Stimulated activated naive B cell treated with anti-CD40 and anti-IgM and Interleukin-4, amounts not matched to agents 10 μg/mL and 1 μg/mL and 100 μg/mL, for 72 hours (primary cell): ENCODE data around the gene TMEM178B.
A peak's percentile ranks its signal among the peaks of the same experiment; 100 is the strongest.

ENCODE experiments used
- ATAC-seq, 2 donors: fragments of 150-1000 bp; cut with Tn5 transposase; replicated peaks; 2 replicates each; pipeline ENCODE4 v1.10.0; 2021; ENCODE audit warnings: moderate library complexity in 1 of 2
- DNase-seq: peaks from one replicate; pipeline ENCODE4 v3.0.0; 2021
- H3K27ac Mint-ChIP-seq: one replicate; pipeline ENCODE4 v1.8.0; 2022; ENCODE audit warnings: mild to moderate bottlenecking, mixed read lengths
- H3K27me3 Mint-ChIP-seq, 2 donors: one replicate each; pipeline ENCODE4 v1.8.0; 2022; ENCODE audit warnings: mixed read lengths in 2 of 2
- H3K36me3 Mint-ChIP-seq, 2 donors: one replicate each; pipeline ENCODE4 v1.8.0; 2022; ENCODE audit warnings: mixed read lengths in 2 of 2, mild to moderate bottlenecking in 1 of 2
- H3K4me1 Mint-ChIP-seq, 2 donors: one replicate each; pipeline ENCODE4 v1.8.0; 2022; ENCODE audit warnings: mixed read lengths in 2 of 2, mild to moderate bottlenecking in 1 of 2
- H3K4me3 Mint-ChIP-seq, 2 donors: one replicate each; pipeline ENCODE4 v1.8.0; 2022; ENCODE audit warnings: mild to moderate bottlenecking in 2 of 2, mixed read lengths in 2 of 2, moderate library complexity in 1 of 2
- H3K9me3 Mint-ChIP-seq, 2 donors: one replicate each; pipeline ENCODE4 v1.8.0; 2022; ENCODE audit warnings: mixed read lengths in 2 of 2, mild to moderate bottlenecking in 1 of 2

Gene TMEM178B

DNA sequence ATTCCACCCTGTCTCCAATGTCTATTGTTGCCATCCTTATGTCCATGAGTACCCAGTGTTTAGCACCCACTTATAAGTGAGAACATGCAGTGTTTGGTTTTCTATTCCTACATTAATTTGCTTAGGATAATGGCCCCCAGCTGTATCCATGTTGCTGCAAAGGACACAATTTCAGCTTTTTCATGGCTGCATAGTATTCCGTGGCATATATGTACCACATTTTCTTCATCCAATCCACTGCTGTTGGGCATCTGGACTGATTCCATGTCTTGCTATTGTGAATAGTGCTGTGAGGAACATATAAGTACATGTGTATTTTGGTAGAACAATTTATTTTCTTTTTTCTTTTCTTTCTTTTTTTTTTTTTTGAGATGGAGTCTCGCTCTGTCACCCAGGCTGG lies 68.2 kb downstream of the TMEM178B start:
- Mint-ChIP-seq H3K27ac (no peak overlapping the region), H3K4me3 (no peak overlapping the region), H3K27me3 (peaks cover 3 to 10% of the 10 kb centered on the region in 2 donors), H3K4me1 (peaks cover 5 to 13% of the 10 kb centered on the region in 2 donors), H3K9me3 (peaks cover 0 to 10% of the 10 kb centered on the region in 2 donors), H3K36me3 (no peaks in the 10 kb centered on the region)
- no peak for DNase-seq
- ATAC-seq: no peak

- Mint-ChIP-seq H3K9me3 (peaks cover 0 to 10% of the 10 kb centered on the region in 2 donors), H3K4me3 (no peak overlapping the region)
- peak; percentile 87 to 91 for ATAC-seq
These were observed 71.2 kb downstream of the TMEM178B start for GRCh38 chr7:141144921-141145629.

DNA sequence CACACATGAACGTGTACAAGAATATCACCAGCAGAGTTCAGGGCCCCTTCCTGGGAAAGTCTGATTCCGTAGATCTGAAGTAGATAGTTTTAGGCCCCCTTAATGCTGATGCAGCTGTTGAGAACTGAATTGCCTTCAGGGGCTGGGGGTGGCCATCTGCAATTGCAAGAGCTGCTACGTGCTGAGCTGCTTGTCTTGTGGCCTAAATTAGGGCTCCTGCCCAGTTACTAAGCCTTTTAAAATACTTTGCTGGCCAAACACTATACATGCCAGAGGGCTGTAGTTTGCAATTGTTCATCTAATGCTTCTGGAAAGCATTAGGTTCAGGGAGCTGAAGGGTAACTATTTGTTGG lies 71.7 kb downstream of the TMEM178B start:
- Mint-ChIP-seq H3K27ac (no peak overlapping the region), H3K4me3 (no peak overlapping the region), H3K4me1 (peaks cover 5 to 13% of the 10 kb centered on the region in 2 donors), H3K36me3 (no peaks in the 10 kb centered on the region), H3K9me3 (peaks cover 0 to 10% of the 10 kb centered on the region in 2 donors), H3K27me3 (peaks cover 0 to 10% of the 10 kb centered on the region in 2 donors)
- ATAC-seq (no peak), DNase-seq (no peak)

More at GRCh38 chr7:141144921-141145629, 71.2 kb downstream of the TMEM178B start:
- H3K27me3 Mint-ChIP-seq: peaks cover under 1 to 10% of the 10 kb centered on the region in 2 donors
- peaks cover 5 to 13% of the 10 kb centered on the region in 2 donors for H3K4me1 Mint-ChIP-seq
- peak overlapping the region; percentile 66 for H3K27ac Mint-ChIP-seq
- H3K36me3 Mint-ChIP-seq: no peaks in the 10 kb centered on the region
- peak; percentile 13 for DNase-seq

DNA sequence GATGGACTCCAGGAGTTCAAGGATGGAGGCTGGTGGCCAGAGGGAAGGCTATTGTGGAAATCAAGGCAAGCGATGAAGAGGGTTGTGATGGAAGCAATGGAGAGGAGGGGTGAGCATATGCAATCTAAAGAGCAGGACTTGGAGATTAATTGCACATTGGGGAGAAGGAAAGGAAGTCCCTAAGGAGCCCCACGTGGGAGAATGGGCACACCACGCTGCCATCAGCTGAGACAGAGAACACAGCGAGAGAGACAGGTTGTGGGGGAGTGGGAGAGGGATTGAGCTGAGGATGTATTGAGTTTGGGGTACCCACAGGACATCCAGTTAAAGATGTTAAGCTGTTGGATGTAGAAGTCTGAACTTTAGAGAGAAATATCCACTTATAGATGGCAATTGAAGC lies 73.6 kb downstream of the TMEM178B start:
- H3K4me3 Mint-ChIP-seq: no peak overlapping the region
- no peak for ATAC-seq
- peaks cover 0 to 5% of the 10 kb centered on the region in 2 donors for H3K27me3 Mint-ChIP-seq
- no peaks in the 10 kb centered on the region for H3K36me3 Mint-ChIP-seq
- H3K9me3 Mint-ChIP-seq: peaks cover 0 to 8% of the 10 kb centered on the region in 2 donors
- DNase-seq: no peak
- no peak overlapping the region for H3K27ac Mint-ChIP-seq
- peaks cover 5 to 13% of the 10 kb centered on the region in 2 donors for H3K4me1 Mint-ChIP-seq

GRCh38 chr7:141150465-141150864 lies 76.6 kb downstream of the TMEM178B start:
- H3K4me1 Mint-ChIP-seq: peaks cover 0 to under 1% of the 10 kb centered on the region in 2 donors
- H3K27me3 Mint-ChIP-seq: peaks cover 0 to 6% of the 10 kb centered on the region in 2 donors
- DNase-seq (no peak), ATAC-seq (no peak)
- H3K36me3 Mint-ChIP-seq: no peaks in the 10 kb centered on the region
- H3K4me3 Mint-ChIP-seq: no peak overlapping the region
- no peaks in the 10 kb centered on the region for H3K9me3 Mint-ChIP-seq
- H3K27ac Mint-ChIP-seq: no peak overlapping the region

GRCh38 chr7:141151746-141152145 lies 77.9 kb downstream of the TMEM178B start:
- no peaks in the 10 kb centered on the region for H3K36me3 Mint-ChIP-seq
- no peak for ATAC-seq
- no peak overlapping the region for H3K27ac Mint-ChIP-seq
- H3K4me1 Mint-ChIP-seq: peaks cover 2% of the 10 kb centered on the region in 2 donors
- no peaks in the 10 kb centered on the region for H3K9me3 Mint-ChIP-seq
- peaks cover 0 to 6% of the 10 kb centered on the region in 2 donors for H3K27me3 Mint-ChIP-seq
- no peak overlapping the region for H3K4me3 Mint-ChIP-seq
- DNase-seq: no peak

- Mint-ChIP-seq H3K36me3 (no peaks in the 10 kb centered on the region), H3K4me3 (no peak overlapping the region), H3K27me3 (peaks cover 6% of the 10 kb centered on the region in 2 donors), H3K27ac (no peak overlapping the region), H3K9me3 (no peaks in the 10 kb centered on the region), H3K4me1 (peaks cover 9 to 12% of the 10 kb centered on the region in 2 donors)
- DNase-seq: no peak
- no peak for ATAC-seq
These were observed 79.4 kb downstream of the TMEM178B start for GRCh38 chr7:141153231-141153630.

DNA sequence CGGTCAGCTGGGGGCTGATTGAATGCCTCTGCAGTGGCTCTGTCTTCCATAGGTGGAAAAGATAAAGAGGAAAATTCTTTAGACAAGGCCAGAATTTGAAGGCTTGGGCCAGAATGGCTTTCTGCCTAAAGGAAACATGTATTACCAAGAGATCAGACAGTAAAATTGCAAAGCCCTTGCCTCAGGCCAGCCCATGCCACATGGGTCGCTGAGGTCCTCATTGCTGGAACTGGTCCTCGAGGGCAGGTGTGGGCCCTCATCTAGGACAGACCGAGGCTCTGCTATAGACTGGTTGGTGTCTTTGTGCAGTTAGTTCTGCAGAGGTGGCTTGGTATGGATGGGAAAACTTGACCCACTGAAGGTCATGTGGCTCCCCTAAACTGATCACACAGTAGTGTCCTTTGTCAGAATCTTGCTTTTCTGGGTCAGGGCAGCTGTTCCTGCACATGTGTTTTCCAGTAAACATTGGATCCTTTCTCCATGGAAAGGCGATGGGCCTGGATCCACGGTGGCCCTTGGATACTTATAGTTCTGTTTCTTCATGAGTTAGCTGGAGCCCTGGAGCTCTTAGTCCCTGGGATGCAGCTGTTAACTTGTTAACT lies 80.4 kb downstream of the TMEM178B start:
- Mint-ChIP-seq H3K36me3 (no peaks in the 10 kb centered on the region), H3K27me3 (peaks cover 6% of the 10 kb centered on the region in 2 donors), H3K27ac (no peak overlapping the region), H3K9me3 (no peaks in the 10 kb centered on the region), H3K4me1 (peaks cover 9 to 12% of the 10 kb centered on the region in 2 donors), H3K4me3 (no peak overlapping the region)
- DNase-seq (no peak), ATAC-seq (no peak)

- H3K4me3 Mint-ChIP-seq: no peak overlapping the region
- DNase-seq (no peak), ATAC-seq (no peak)
- H3K4me1 Mint-ChIP-seq: peaks cover 9 to 12% of the 10 kb centered on the region in 2 donors
- H3K27me3 Mint-ChIP-seq: peaks cover 6 to 10% of the 10 kb centered on the region in 2 donors
- H3K9me3 Mint-ChIP-seq: no peaks in the 10 kb centered on the region
- no peaks in the 10 kb centered on the region for H3K36me3 Mint-ChIP-seq
- no peak overlapping the region for H3K27ac Mint-ChIP-seq
These were observed 82.5 kb downstream of the TMEM178B start for GRCh38 chr7:141156407-141156806.

DNA sequence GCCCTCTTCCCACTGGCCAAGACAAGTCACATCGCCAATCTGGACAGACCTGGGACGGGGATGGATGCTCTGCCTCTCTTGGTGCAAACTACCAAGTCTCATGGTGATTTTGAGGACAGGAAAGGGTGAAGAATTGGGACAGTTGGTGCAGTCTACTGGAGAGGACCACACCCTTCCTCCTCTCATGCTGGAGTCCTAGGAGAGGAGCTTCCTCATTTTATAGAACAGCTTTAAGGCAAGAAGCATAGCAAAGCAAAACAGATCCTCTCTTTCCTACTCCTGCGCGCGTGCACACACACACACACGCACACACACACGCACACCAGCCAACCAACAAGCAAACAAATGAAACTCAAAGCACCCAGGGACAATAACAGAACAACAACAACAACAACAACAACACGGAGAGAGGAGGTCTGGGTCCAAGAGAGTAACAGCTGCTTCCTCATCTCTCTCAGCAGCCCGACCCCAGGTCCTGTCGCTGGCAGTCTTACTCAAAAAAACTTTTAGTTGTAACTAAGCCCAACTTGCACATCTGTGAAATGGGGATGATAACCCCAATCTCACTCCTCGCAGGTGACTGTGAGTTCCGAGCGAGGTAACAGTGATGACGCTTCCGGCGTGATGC lies 83.4 kb downstream of the TMEM178B start:
- DNase-seq (no peak), ATAC-seq (no peak)
- no peaks in the 10 kb centered on the region for H3K9me3 Mint-ChIP-seq
- H3K27me3 Mint-ChIP-seq: peaks cover 6 to 10% of the 10 kb centered on the region in 2 donors
- H3K4me1 Mint-ChIP-seq: peaks cover 9 to 12% of the 10 kb centered on the region in 2 donors
- no peak overlapping the region for H3K4me3 Mint-ChIP-seq
- H3K36me3 Mint-ChIP-seq: no peaks in the 10 kb centered on the region
- H3K27ac Mint-ChIP-seq: no peak overlapping the region

GRCh38 chr7:141158561-141158960 lies 84.7 kb downstream of the TMEM178B start:
- no peaks in the 10 kb centered on the region for H3K36me3 Mint-ChIP-seq
- DNase-seq (no peak), ATAC-seq (peak; percentile 22 to 33)
- peaks cover 6 to 10% of the 10 kb centered on the region in 2 donors for H3K27me3 Mint-ChIP-seq
- peaks cover 9 to 12% of the 10 kb centered on the region in 2 donors for H3K4me1 Mint-ChIP-seq
- no peak overlapping the region for H3K4me3 Mint-ChIP-seq
- H3K9me3 Mint-ChIP-seq: peaks cover 0 to 4% of the 10 kb centered on the region in 2 donors
- H3K27ac Mint-ChIP-seq: no peak overlapping the region

DNA sequence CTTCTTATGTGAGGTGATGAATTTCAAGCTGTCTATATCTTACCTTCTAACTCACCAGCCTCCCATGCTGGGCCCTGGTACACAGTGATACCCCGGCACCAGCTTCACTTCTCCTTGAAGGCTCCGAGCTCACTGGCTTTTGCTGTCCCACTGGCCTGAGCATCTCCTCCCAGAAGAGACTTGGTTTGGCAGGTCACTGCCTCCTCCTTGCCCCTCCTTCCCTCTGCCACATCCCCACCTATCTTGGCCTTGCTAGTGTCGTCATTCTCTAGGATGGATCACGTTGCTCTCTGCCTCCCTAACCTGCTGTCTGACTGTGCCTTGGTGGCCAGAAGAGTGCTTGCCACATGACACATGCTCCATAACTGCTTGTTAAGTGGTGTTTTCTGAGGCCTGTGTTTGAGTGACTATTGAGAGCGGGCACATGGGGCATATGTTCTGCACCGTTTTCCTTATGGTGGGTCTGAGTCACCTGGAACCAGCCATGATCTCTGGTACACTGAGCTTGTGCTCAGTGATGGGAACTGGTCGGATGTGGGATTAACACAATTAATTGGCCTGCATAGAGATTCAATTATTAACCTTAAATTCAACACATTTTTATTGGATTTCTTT lies 86.5 kb downstream of the TMEM178B start:
- Mint-ChIP-seq H3K9me3 (peaks cover 0 to 4% of the 10 kb centered on the region in 2 donors), H3K27ac (no peak overlapping the region), H3K36me3 (no peaks in the 10 kb centered on the region), H3K4me1 (peaks cover 9 to 12% of the 10 kb centered on the region in 2 donors), H3K4me3 (no peak overlapping the region), H3K27me3 (peaks cover 1 to 10% of the 10 kb centered on the region in 2 donors)
- DNase-seq (no peak), ATAC-seq (no peak)

DNA sequence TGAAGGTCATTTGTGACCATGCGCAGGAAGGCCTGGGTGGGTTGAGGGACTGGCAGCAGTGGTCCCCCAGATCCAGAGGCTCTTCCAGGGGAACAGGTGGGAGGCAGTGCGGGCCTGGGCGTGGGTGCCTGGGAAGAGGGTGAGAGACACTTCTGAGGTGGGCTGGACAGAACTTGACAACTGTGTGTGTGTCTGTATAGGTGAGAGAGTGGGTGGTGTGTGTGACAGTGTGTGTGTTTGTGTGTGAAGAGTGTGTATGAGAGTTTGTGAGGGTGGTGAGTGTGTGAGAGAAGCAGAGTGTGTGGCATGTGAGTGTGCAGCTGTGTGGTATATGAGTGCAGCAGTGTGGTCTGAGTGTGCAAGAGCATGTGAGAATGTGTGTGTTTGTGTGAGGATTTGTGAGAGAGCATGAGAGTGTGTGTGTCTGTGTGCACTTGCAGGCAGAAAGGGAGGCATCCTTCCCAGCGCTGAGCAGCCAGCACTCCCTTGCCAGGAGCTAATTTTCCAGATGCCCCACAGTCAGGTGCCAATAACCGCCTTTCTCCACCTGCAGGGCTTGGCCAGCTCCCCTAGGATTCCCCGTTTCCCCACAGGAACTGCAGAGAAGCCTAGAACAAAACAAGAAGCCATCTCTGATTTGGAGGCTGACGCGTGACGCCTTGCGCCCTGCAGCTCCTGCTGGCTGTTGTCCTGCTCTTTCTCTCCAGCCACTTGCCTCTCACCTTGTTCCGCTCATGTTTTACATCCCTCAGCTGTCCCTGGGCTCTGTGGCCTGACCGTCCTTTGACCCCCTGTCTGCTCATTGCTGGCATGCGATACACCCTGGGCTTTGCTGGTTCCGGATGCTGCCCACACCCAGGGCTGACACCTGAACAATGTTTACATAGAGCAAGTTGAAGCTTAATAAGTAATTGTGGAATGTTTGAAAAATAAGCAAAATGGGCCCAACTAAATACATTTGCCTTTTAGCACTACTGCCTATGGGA lies 88.0 kb downstream of the TMEM178B start:
- H3K4me3 Mint-ChIP-seq: no peak overlapping the region
- H3K9me3 Mint-ChIP-seq: peaks cover 0 to 4% of the 10 kb centered on the region in 2 donors
- H3K36me3 Mint-ChIP-seq: no peaks in the 10 kb centered on the region
- peaks cover 0 to 10% of the 10 kb centered on the region in 2 donors for H3K27me3 Mint-ChIP-seq
- DNase-seq (no peak), ATAC-seq (no peak)
- H3K27ac Mint-ChIP-seq: no peak overlapping the region
- peaks cover 5 to 10% of the 10 kb centered on the region in 2 donors for H3K4me1 Mint-ChIP-seq
